ENCODE results near the gene MISP.

Gene MISP

GRCh38 chr19:772730-773436 lies 22.0 kb downstream of the MISP start:
- DNase-seq (ENCODE audit: low read depth in 3 of 3) = no peak

- DNase-seq (ENCODE audit: low read depth in 3 of 3) = no peak
Measured at GRCh38 chr19:776549-776948, 25.6 kb downstream of the MISP start.

- DNase-seq (ENCODE audit: low read depth in 3 of 3) = no peak
Measured at GRCh38 chr19:778910-779653, 28.2 kb downstream of the MISP start.

DNA sequence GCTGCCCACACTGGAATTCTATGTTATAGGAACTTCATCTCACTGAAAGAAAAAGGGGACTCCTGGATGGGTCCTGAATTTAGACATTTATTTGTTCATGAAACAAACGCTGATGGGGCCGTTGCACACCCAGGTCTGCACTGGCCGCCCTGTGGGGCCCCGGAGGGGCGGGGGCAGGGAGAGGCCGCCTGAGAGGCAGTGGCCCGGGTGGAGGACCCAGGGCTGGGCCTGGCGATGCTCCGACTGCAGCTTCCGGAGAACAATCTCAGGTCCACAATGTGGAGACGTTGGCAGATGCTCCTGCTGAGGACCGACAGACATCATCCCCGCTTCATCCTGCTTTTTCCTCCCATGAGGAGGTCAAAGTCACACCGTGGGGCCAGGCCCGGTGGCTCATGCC lies 30.0 kb downstream of the MISP start:
- DNase-seq (ENCODE audit: low read depth in 3 of 3) = no peak

GRCh38 chr19:781800-782184 lies 30.9 kb downstream of the MISP start:
- DNase-seq (ENCODE audit: low read depth in 3 of 3) = no peak

DNA sequence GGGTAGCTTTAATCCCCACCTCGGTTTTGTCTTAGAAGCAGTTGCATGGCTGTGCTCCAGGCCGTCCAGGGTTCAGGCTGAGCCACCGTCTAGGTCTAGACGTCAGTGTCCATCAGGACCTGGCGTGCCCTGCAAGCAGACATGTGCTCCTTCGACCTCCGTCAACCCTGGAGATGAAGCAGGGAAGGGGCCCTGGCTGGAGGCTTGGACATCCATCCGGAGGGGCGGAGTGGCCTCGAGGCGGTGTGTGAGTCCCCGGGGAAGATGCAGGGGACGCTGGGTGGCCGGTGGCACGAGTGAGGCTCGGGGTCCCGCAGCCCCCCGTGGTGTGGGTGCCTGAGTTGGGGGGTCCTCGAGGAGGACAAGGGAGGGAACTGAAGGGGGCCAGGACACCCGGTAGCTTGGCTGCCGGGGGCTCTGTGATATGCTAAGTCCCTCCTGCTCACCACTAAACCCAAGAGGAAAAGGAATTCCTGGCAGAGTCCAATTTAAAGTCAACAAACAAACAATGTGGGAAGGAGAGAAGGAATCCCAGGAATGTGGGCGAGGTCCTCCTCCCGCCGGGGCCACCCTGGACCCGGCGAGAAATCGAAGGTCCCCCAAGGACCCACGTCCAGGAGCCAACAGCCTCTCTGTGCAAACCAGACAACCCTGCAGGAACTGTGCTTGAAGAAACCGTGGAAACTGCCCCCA lies 31.4 kb downstream of the MISP start:
- no peak for DNase-seq (ENCODE audit: low read depth in 3 of 3)

- DNase-seq (ENCODE audit: low read depth in 3 of 3) = no peak
Measured at GRCh38 chr19:782878-783668, 32.2 kb downstream of the MISP start.

- no peak for DNase-seq (ENCODE audit: low read depth in 3 of 3)
Measured at GRCh38 chr19:784541-784940, 33.6 kb downstream of the MISP start.

GRCh38 chr19:787536-787935 lies 36.6 kb downstream of the MISP start:
- no peak for DNase-seq (ENCODE audit: low read depth in 3 of 3)

DNA sequence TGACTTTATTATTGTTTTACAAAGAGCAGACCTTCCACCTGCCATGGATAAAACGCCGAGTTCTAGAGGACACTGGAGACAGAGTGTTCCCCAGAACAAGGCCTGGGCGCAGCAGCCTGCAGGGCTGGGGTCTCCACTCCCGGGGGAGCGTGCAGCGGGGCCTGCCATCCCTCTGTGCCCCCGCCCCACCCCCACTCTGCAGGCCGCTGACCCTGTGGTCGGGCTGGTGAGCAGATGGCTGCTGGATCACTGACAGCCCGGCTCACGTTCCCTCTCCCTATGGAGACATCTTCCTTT lies 37.7 kb downstream of the MISP start:
- no peak for DNase-seq (ENCODE audit: low read depth in 3 of 3)

GRCh38 chr19:788983-789700 lies 38.2 kb downstream of the MISP start:
- DNase-seq (ENCODE audit: low read depth in 3 of 3) = no peak

DNA sequence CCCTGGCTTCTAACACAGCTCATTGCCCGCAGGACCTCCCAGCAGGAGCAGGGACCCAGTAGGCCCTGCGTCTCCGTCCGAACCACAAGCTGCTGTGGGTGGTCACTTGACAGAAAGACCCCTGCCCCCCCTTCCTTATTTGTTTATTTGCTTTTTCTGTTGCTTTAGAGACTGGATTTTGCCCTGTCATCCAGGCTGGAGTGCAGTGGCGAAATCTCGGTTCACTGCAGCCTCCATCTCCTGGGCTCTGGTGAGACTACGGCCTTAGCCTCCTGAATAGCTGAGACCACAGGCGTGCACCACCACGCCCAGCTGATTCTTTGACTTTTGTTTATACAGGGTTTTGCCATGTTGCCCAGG lies 38.8 kb downstream of the MISP start:
- no peak for DNase-seq (ENCODE audit: low read depth in 3 of 3)

GRCh38 chr19:791007-791566 lies 40.2 kb downstream of the MISP start:
- no peak for DNase-seq (ENCODE audit: low read depth in 3 of 3)

DNA sequence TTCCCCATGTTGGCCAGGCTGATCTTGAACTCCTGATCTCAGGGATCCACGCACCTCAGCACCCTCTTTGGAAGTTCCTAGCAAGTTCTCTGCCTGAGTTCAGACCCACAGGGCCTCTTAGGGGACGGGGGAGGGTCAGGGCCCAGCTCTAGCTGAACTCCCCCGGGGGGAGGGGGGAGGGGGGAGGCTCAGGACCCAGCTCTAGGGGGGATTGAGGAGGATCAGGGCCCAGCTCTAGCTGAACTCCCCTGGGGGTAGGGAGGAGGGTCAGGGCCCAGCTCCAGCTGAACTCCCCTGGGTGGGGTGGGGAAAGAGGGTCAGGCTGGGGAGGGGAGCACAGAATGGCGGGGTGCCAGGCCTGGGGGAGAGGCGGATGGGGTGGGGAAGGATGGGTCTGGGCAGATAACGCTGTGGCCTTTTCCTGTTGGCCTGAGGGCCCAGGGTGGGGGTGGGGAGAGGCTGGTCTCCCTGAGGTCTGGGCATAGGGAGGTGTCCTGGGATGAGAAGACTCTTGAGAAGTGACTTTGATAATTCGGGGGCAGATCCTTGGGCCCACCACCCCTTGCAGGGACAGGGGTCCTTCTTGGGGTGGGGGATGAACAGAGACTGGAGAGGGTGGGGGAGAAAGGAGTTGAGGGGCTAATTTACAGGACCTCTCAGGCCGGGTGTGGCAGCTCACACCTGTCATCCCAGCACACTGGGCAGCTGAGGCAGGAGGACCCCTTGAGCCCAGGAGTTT lies 40.8 kb downstream of the MISP start:
- DNase-seq (ENCODE audit: low read depth in 3 of 3) = no peak

GRCh38 chr19:792306-792885 lies 41.5 kb downstream of the MISP start:
- DNase-seq (ENCODE audit: low read depth in 3 of 3) = no peak

DNA sequence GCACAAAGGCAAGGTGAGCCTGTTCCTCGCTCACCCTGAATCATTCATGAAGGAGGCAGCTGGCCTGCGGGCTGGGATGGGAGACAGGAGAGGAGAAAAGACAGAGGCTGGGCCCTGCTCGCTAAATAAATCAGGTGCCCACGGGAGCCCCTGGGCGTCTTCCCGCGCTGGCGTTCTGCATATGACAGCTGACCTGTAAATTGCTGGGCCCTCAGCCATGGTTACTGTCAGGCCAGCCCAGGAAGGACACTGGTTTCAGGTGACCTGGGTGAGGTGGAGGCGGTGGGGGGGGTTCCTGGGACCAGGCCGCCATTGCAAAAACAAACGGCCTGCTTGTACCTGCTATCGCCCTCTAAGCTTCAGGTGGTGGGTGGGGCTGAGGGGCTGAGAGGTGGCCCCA lies 42.9 kb downstream of the MISP start:
- DNase-seq (ENCODE audit: low read depth in 3 of 3) = no peak

- DNase-seq (ENCODE audit: low read depth in 3 of 3) = no peak
Measured at GRCh38 chr19:795073-795611, 44.2 kb downstream of the MISP start.

GRCh38 chr19:795691-796581 lies 45.0 kb downstream of the MISP start:
- no peak for DNase-seq (ENCODE audit: low read depth in 3 of 3)

All from stimulated activated CD4-positive, alpha-beta T cell treated with anti-CD3 and anti-CD28 coated beads, TNF-alpha, amount 100 ng/mL, for 4 hours (primary cell).